Gastrocnemius medialis (tissue), 4 donors: Measurements from ENCODE around the gene PWWP2A.

Experiments used
- POLR2A ChIP-seq, 2 donors: fragments of 450-650 bp; IDR thresholded peaks; one replicate each; pipeline ENCODE4 v1.6.1; 2017; ENCODE audit warnings: antibody characterized with exemption in 2 of 2, mild to moderate bottlenecking in 2 of 2, moderate library complexity in 2 of 2
- TF ChIP-seq, protein P1 (sequence below), 5 experiments: fragments of 450-650 bp in 3 of 5; fragments of 200-600 bp in 2 of 5; sonication (generic) in 2 of 5; IDR thresholded peaks in 4 of 5; conservative IDR thresholded peaks in 1 of 5; 1 replicate in 4 of 5; 2 replicates in 1 of 5; pipeline ENCODE4 v1.5.1; 2016 to 2019; ENCODE audit warnings: antibody characterized with exemption in 5 of 5, mild to moderate bottlenecking in 3 of 5, moderate library complexity in 3 of 5

DNA sequence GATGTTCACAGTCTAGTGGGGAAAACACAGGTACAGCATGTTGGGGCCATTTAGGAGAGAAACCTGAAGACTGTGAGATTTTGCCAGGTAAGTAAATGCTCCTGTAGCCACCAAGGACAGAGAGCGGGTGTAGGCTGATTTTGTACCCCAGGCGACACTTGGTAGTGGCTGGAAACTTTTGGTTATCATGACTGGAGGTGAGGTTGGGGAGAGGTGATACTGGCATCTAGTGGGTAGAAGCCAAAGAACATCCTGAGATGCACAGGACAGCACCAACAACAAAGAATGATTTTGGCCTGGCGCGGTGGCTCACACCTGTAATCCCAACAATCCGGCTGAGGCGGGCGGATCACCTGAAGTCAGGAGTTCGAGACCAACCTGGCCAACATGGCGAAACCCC lies 38.8 kb upstream of the PWWP2A start:
- TF ChIP-seq, protein P1, sequence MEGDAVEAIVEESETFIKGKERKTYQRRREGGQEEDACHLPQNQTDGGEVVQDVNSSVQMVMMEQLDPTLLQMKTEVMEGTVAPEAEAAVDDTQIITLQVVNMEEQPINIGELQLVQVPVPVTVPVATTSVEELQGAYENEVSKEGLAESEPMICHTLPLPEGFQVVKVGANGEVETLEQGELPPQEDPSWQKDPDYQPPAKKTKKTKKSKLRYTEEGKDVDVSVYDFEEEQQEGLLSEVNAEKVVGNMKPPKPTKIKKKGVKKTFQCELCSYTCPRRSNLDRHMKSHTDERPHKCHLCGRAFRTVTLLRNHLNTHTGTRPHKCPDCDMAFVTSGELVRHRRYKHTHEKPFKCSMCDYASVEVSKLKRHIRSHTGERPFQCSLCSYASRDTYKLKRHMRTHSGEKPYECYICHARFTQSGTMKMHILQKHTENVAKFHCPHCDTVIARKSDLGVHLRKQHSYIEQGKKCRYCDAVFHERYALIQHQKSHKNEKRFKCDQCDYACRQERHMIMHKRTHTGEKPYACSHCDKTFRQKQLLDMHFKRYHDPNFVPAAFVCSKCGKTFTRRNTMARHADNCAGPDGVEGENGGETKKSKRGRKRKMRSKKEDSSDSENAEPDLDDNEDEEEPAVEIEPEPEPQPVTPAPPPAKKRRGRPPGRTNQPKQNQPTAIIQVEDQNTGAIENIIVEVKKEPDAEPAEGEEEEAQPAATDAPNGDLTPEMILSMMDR (IDR thresholded peaks at IDR 0.05 in 4 of 5, conservative IDR thresholded peaks at IDR 0.05 in 1 of 5) = no peak
- TF ChIP-seq POLR2A (IDR thresholded peaks at IDR 0.05) = no peak
